ENCODE results near the gene ASB4.

The ASB4 gene

GRCh38 chr7:95469848-95470247 is 15.9 kb upstream of the ASB4 start:
- Histone ChIP-seq H3K4me3 (replicated peaks; ENCODE audit: insufficient read depth, low read length) (no peak overlapping the region), H3K27ac (replicated peaks) (no peak overlapping the region), H3K27me3 (ENCODE audit: insufficient read depth, poor library complexity, severe bottlenecking) (no peaks in the 10 kb centered on the region)
- no peak for TF ChIP-seq CTCF (IDR thresholded peaks at IDR 0.05; ENCODE audit: insufficient read depth, low read length)
- no peak for DNase-seq (ENCODE audit: low read depth in 1 of 2, low spot score in 1 of 2)

GRCh38 chr7:95470452-95470851 is 15.3 kb upstream of the ASB4 start:
- TF ChIP-seq CTCF (IDR thresholded peaks at IDR 0.05; ENCODE audit: insufficient read depth, low read length), result no peak
- TF ChIP-seq SPI1 (IDR thresholded peaks at IDR 0.05; ENCODE audit: borderline replicate concordance, low read depth), result no peak
- no peak for TF ChIP-seq GABPA (IDR thresholded peaks at IDR 0.05; ENCODE audit: low read depth)
- TF ChIP-seq POLR2AphosphoS5 (IDR thresholded peaks at IDR 0.05; ENCODE audit: low read depth), result no peak
- TF ChIP-seq REST (IDR thresholded peaks at IDR 0.05; ENCODE audit: insufficient replicate concordance, low read depth), result no peak
- no peak overlapping the region for H3K27ac ChIP-seq (replicated peaks)
- H3K4me3 ChIP-seq (replicated peaks; ENCODE audit: insufficient read depth, low read length), result no peak overlapping the region
- no peaks in the 10 kb centered on the region for H3K27me3 ChIP-seq (ENCODE audit: insufficient read depth, poor library complexity, severe bottlenecking)
- DNase-seq (ENCODE audit: low read depth in 1 of 2, low spot score in 1 of 2), result no peak

GRCh38 chr7:95471071-95471470 is 14.7 kb upstream of the ASB4 start:
- H3K27me3 ChIP-seq (ENCODE audit: insufficient read depth, poor library complexity, severe bottlenecking), result no peaks in the 10 kb centered on the region
- H3K4me3 ChIP-seq (replicated peaks; ENCODE audit: insufficient read depth, low read length), result no peak overlapping the region
- DNase-seq (ENCODE audit: low read depth in 1 of 2, low spot score in 1 of 2), result no peak
- TF ChIP-seq REST (IDR thresholded peaks at IDR 0.05; ENCODE audit: insufficient replicate concordance, low read depth) (no peak), POLR2AphosphoS5 (IDR thresholded peaks at IDR 0.05; ENCODE audit: low read depth) (no peak), SPI1 (IDR thresholded peaks at IDR 0.05; ENCODE audit: borderline replicate concordance, low read depth) (no peak), CTCF (IDR thresholded peaks at IDR 0.05; ENCODE audit: insufficient read depth, low read length) (no peak), GABPA (IDR thresholded peaks at IDR 0.05; ENCODE audit: low read depth) (no peak)
- H3K27ac ChIP-seq (replicated peaks), result no peak overlapping the region

GRCh38 chr7:95472581-95473161 is 13.1 kb upstream of the ASB4 start:
- Histone ChIP-seq H3K27me3 (ENCODE audit: insufficient read depth, poor library complexity, severe bottlenecking) (no peaks in the 10 kb centered on the region), H3K27ac (replicated peaks) (no peak overlapping the region)
- no peak for TF ChIP-seq REST (IDR thresholded peaks at IDR 0.05; ENCODE audit: insufficient replicate concordance, low read depth)
- TF ChIP-seq POLR2AphosphoS5 (IDR thresholded peaks at IDR 0.05; ENCODE audit: low read depth), result no peak
- TF ChIP-seq SPI1 (IDR thresholded peaks at IDR 0.05; ENCODE audit: borderline replicate concordance, low read depth), result no peak
- TF ChIP-seq CTCF (IDR thresholded peaks at IDR 0.05; ENCODE audit: insufficient read depth, low read length), result no peak
- no peak for TF ChIP-seq GABPA (IDR thresholded peaks at IDR 0.05; ENCODE audit: low read depth)

More at GRCh38 chr7:95472581-95473161, 13.1 kb upstream of the ASB4 start:
- no peak overlapping the region for H3K4me3 ChIP-seq (replicated peaks; ENCODE audit: insufficient read depth, low read length)
- DNase-seq (ENCODE audit: low read depth in 1 of 2, low spot score in 1 of 2), result no peak

All from HL-60 (cell line).